HG03575 (cell line): ENCODE results near the gene TUBB4B.
A peak's percentile ranks its signal among the peaks of the same experiment; 100 is the strongest.

ENCODE experiments used
- ATAC-seq: cut with Tn5 transposase; IDR thresholded peaks from one replicate; pipeline ENCODE4 v1.9.1; 2021; ENCODE audit not compliant: unreplicated experiment, insufficient number of reproducible peaks, low FRiP score; ENCODE audit errors: extremely low read depth

TUBB4B gene

GRCh38 chr9:137240841-137241489 lies at the start of gene TUBB4B:
TSS of gene TUBB4B (plus strand) at chr9:137241287. CDS start at chr9:137241361, 74 bp downstream.
- peak; percentile 61 for ATAC-seq

DNA sequence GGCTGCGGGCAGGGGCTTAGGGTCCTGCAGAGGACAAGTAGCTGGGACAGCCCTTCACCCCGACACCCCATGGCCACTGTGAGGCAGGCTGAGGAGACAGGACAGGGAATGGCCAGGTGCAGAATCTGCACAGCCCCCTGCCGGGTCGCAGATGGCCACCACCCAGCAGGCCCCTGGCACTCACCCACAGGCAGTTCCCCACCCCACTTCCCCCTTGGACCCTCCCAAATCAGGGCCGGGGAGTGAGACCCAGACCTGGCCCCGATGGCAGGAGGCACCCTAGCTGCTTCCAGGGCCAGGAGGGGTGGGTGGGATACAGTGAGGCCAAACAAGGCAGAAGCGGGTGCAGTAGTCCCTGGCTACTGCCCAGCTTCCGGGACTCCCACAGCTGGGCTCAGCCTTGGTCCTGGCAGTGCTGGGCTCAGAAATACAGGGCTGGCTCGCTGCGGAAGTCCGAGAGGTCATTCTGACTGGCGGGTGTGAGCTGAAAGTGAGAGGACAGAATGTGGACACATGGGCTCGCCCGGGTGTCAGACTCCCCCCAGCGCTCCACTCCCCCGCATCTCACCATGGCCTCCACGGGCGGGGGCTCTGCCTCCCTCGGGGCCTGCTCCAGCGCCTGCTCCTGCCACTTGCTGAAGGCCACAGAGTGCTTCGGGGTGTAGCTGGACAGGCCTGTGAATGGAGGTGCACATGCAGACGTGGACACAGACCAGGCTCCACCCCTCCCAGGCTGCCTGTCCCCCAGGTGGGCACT lies 49.2 kb upstream of the TUBB4B start:
- ATAC-seq, result no peak

- no peak for ATAC-seq
Measured at GRCh38 chr9:137192448-137192780, 48.7 kb upstream of the TUBB4B start.

- no peak for ATAC-seq
Measured at GRCh38 chr9:137192859-137193258, 48.2 kb upstream of the TUBB4B start.

DNA sequence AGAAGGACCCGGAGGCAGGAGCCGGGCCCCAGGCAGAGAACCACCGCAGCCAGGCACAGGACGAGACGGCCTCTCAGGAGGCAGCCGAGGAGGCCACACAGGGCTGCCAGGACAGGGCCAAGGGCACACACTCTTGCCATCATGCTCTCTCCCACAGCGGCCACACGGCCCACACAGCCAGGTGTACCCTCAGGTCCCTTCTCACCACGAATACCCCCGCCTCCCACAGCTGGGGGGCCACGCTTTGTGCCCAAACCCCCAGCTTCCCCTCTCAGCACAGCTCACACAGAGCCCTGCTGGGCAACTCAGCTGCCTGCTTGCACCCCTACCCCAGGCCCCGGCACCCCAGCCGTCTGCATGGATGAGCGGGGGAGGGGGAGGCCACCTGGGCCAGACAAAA lies 47.3 kb upstream of the TUBB4B start:
- no peak for ATAC-seq

DNA sequence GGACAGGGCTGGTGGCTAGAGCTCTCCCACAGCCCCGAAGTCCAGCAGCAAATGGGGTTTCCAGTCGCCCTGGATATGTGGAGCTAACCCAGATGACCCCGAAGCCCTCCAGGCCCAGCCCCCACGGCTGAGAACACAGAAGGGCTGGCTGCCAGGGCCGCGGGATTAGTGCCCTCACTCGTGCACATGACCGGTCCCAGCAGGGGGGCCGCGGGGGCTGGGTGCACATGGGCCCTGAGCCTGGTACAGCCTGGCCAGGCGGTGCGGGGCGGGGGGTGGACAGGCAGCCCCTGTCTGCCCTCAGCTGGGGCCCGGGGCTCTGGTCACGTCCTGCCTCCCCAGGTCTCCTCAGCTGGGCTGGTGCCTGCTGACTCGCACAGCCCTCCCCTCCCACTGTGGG lies 46.7 kb upstream of the TUBB4B start:
- no peak for ATAC-seq

DNA sequence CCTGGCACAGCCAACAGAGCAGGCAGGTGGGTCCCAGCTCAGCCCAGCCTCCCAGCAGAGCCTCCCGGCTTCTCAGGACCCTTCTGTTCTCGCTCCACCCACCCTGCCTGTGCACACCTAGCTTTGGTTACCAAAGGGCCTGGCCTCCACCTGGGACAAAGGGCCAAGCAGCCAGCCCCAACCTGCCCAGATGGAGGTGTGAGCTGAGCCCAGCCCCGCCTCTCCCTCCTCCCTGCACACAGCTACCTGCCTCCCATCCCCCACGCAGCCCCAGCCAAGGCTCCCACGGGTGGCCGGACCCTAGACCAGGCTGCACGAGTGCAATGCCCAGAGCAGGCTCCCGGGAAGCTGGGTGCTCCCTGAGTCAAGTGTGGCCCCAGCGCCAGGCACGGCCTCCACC lies 46.2 kb upstream of the TUBB4B start:
- ATAC-seq, result no peak

DNA sequence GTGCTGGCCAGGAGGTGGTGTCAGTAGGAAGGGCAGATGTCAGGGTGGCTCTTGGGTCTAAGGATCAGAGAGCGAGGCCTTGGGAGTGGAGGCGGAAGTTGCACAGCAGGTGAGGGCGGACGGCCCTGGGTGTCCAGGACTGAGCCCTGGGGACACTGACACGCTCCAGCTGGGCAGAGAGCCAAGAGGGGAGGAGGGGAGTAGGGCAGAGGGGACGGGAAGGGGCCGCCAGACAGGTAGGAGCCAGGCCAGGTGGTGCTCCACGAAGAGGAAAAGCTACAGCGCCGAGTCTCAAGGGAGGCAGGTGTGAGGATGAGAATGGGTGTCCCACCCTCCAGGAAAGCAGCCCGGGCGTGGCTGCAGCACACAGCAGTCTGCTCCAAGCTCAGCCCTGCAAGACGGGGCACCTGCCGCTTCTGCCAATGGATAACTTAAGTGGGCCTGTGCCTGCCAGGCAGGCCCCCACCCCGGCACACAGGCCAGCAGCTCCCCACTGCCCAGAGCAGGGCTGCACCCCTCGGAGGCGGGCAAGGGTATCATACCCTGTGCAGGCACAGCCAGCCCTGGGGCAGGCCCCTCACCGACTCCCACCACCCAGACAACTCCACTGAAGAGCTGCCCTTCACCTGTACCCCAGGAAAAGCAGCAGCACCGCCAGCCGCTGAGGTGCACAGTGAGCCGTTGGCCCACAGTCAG lies 45.4 kb upstream of the TUBB4B start:
- ATAC-seq, result no peak

- no peak for ATAC-seq
Measured at GRCh38 chr9:137198051-137198901, 42.8 kb upstream of the TUBB4B start.

- ATAC-seq, result no peak
Measured at GRCh38 chr9:137198902-137199283, 42.2 kb upstream of the TUBB4B start.

DNA sequence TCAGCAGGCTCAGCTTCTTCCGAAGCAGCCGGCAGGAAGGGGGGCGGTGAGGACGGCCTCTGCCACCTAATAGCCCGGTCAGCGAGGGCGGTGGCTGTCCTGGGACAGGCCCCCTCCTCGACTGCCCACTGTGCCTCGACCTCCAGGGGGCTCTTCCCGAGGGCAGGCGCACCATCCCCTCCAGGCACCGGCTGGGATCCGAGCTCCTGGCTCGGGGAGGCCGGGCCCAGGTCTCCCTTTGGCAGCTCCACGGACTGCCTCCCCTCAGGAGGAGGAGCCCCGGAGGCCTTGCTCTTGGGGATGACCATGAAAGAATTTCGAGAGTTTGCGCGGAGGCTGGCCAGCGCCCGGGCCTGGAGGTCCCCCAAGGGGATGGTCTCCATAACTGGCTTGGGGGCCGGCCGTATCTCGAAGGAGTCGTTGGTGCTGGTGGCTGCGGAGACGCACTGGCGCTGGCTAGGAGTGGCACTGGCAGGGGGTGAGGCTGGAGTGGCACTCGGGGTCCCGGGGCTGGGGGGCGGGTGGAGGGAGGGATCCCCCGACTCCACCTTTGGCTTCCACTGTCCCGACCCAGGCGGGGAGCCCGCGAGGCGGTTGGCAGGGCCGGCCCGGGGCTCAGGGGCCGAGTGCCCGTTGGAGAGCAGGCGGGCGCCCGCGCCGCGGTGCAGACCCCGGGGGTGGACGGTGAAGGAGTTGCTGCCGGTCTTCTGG lies 41.5 kb upstream of the TUBB4B start:
- ATAC-seq, result no peak

- ATAC-seq, result peak; percentile 60
Measured at GRCh38 chr9:137200311-137201204, 40.5 kb upstream of the TUBB4B start, which contains the start of gene TPRN. TSS of gene TPRN (minus strand) at chr9:137200741. CDS start at chr9:137200711, 30 bp downstream.

- ATAC-seq, result no peak
Measured at GRCh38 chr9:137201205-137201868, 39.8 kb upstream of the TUBB4B start.

GRCh38 chr9:137202966-137203365 lies 38.1 kb upstream of the TUBB4B start:
- no peak for ATAC-seq

GRCh38 chr9:137204731-137205125 lies 36.4 kb upstream of the TUBB4B start:
- ATAC-seq, result no peak

- no peak for ATAC-seq
Measured at GRCh38 chr9:137205126-137206069, 35.7 kb upstream of the TUBB4B start, which contains the start of the genes NDOR1 and TMEM203. TSS of gene NDOR1 (plus strand) at chr9:137205700. CDS start at chr9:137205778, 78 bp downstream. TSS of gene TMEM203 (minus strand) at chr9:137205648. CDS start at chr9:137205414, 234 bp downstream.
